ENCODE results near the gene POC1A.

The POC1A gene

DNA sequence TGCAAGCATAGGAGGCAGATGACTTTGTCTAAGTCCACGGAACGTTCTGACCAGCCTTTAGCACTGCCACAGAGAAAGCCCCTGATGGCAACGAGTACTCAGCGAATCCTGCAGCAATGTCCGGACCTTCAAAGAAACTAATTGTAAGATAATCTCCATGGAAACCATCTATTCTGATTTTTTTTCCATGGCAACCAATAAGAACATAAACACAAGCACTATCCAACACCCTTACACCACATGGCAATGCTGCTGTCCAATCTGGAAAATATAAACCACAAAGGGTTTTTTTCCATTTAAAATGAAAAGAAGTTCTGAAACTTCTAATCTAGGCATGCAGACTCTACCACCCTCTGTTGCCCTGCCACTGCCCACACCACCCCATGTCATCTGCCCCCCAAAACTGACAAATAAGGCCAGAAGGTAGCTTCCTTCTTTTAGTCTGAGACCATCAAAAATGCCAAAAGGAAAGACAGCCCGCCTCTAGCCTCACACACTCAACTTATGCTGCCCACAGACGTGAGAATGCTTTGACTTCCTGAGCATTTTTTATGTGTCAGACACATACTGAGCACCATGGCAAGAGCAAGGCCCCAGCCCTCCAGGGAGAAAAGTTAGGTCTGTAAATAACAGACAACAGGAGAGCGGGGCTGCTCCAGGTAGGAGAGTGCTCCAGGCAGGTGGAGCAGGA lies 44.5 kb downstream of the POC1A start:
- in situ Hi-C loops (cut with MboI; ENCODE audit: low sequenced_read_pairs) = no loop called here

DNA sequence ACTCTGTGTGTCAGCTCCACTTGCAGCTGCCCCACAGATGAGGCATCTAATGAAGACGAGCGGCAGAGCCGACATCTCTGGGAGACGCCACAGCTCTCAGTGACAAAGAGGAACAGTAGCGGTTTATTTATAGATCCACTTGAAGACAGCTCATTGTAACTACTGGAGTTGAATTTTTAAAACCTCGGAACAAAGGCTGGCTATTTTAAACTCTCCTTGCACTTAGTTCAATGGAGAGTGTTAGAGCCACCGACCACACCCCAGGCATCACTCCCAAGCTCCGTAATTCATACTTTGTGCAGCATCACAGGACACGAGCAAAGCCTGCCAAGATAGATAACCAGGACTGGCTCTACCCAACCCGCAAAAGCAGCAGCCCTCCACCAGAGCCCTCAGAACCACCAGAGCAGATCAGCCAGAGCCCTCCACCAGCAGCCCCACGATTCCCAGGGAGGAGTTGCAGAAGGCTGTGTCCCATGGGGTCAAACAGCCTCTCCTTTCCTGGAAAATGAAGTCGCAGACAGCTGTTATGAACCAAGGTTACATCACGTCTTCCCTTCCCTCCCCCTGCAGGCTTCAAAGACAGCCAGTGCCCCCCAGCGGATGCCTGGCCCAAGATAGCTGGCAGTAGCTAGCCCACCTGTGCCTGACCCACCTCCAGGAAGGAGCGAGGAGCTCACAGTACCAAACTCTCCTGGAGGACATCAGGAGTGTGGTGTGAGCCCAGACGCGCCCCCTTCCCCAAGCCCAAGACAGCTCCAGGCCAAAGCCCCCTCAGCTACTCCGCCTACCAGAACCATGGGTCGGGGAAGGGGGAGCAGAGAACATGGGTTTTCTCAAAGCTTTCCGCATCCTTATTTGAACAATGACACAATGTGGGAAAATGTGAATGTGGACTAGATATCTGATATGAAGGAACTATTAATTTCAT lies 45.7 kb downstream of the POC1A start:
- in situ Hi-C loops (cut with MboI; ENCODE audit: low sequenced_read_pairs) = no loop called here

DNA sequence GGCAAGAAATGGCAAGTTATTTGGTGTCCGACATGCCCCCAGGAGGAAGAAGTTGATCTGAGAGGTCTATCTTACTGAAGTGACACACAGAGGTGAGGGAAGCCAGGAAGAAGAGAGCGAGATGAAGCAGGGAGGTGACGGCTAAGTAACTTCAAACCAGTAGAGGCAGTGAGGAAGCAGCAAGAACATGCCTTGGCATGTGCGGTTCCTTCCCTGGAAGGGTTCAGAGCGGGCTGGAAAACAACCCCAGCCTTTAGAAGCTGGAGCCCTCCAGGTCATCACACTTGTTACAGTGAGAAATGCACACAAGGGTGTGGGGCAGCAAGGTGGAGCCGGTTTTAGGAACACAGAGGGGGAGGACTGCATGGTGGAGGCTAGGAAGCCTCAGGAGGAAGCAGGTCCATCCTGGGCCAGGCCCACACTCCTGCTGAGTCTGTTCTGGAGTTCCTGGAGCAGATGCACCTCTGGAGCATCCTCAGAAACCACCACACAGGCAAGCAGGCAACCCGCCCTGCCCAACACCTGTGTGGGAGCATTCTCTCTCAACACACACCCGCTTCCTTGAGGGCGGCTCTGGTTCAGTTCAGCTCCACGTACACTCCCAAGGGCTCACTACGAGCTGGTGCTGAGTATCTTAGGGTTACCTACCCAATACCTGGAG lies 47.1 kb downstream of the POC1A start:
- in situ Hi-C loops (cut with MboI; ENCODE audit: low sequenced_read_pairs) = no loop called here

DNA sequence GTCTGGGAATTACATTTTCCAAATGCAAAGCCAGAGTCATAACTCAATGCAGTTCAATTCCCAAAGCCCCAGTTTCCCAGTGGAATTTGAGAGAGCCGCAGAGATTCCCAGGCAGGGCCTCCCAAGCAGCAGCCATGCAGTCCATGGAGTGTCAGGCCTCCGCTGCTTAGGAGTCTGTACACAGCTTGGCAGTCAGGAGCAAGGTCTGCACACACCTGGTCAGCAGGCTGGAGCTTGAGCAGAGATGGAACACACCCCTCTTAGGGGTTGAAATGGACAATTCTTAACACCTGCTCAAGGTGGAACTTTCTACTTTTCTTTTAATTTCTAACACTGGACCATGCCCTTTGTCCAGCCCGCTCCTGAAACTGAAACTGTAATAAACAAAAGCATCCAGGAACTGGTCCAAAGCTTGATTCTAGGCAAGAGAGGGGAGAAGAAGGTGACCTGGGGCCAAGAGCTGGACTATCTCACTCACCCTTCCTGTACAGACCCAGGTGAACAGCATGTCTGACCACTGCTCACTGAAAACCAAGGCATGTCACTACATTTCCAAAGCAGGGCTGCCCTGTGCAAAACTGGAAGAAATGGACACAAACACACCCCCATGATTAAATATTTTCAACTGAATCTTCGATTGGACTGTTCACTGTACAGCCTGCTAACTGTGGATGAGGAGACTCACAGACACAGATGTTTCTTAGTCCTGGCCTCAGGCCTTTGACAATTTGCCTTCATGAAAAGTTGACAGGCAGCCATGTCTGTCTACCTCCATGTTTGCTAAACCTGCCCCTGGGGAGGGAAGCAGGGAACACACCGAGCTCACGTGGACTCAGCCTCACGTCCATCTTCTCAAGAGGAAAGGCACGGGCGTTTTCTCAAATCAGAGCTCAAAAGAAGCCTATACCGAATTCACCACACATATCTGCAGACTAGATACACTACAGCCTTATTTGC lies 49.3 kb downstream of the POC1A start:
- in situ Hi-C loops (cut with MboI; ENCODE audit: low sequenced_read_pairs) = no loop called here

DNA sequence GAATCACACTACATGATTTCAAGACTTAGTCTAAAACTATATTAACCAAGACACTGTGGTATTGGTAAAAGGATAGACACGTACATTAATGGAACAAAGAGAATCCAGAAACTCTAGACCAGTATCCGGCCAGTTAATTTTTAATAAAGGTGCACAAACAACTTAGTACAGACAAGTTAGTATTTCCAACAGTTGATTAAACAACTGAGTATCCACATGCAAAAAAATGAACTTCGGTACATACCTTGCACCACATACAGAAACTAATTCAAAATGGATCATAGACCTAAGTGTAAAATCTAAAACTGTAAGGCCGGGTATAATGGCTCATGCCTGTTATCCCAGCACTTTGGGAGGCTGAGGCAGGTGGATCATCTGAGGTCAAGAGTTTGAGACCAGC lies 51.3 kb downstream of the POC1A start:
- in situ Hi-C loops (cut with MboI; ENCODE audit: low sequenced_read_pairs) = no loop called here

DNA sequence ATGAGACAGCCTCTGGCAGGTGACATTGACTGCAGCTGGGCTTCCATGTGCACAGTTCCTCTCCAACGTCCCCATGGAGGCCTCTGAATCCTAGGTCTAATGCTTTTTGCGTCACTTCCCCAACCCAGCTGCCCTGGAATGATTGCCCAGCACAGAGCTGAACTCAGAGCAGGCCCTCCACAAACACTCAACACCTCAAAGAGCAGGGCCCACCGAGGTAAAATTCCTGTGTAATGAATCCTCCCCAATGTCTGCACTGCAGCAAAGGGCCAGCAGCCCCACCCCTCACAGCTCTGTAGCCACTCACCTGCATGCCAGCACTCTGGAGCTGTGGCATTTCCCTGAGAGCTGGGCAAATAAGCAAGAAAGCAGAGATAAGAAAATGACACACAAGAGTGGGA lies 55.2 kb downstream of the POC1A start:
- in situ Hi-C loops (cut with MboI; ENCODE audit: low sequenced_read_pairs) = no loop called here

DNA sequence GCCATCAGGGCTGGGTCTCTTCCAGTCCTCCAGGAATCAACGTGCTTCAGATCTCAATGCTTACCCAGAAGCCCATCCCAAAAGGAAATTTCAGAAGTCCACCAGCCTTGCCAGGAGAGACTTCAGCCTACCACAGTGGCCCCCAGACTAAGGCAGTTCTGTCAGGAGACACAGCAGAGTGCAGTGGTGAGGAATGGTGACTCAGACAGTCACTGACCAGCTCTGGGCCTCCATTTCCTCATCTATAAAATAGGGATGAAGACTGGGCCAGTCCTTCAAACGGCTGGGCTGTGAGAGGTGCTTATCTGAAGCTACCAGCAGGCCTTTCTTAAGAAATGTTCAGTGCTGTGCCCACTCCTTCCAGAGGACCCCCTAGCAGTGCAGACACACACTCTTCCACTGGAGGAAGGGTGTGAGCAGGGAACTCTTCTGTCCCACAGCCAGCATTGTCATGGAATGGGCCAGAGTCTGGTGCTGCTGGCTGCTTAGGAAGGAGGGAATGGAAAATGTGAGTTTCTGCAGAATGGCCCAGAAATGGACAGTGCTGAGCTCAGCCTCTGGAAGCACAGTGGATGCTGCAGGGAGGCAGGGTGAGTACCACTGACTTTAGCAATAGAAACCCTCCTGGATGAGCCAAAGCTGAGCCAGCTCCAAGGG lies 56.2 kb downstream of the POC1A start:
- in situ Hi-C loops (cut with MboI; ENCODE audit: low sequenced_read_pairs) = no loop called here

DNA sequence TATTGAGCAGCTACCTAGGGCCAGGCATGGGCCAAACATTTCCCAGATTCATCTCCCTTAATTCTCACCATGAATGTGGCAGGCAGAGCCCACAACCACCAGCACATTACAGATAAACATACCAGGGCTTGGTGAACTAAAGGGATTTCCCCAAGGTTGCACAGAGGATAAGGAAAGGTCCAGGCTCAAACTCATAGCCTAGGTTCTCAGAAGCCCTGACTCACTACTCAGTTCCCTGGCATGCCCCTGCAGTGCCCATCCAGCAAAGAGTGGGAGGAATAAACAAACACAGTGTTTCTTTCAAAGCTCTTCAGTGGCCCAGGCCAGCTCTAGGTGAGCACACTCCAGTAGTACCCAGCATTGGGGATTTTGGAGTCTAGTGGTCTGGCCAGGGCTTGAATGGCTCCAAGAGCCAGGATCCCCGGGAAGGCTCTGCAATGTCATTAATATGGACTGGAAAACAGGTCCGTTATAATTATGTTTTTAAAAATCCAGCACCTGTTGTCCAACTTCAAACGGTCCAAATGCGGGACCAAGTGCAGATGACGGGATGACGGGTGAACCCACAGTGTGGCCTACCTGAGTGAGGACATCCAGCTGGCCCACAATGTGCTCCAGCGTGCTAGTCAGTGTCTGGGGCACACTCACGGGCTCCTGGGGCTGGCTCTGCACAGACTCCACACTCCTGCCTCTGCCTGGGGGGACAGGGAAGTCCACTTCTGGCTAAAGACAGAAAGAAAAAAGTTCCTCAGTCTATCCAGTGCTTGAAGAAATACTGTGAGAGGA lies 58.0 kb downstream of the POC1A start:
- in situ Hi-C loops (cut with MboI; ENCODE audit: low sequenced_read_pairs) = no loop called here

DNA sequence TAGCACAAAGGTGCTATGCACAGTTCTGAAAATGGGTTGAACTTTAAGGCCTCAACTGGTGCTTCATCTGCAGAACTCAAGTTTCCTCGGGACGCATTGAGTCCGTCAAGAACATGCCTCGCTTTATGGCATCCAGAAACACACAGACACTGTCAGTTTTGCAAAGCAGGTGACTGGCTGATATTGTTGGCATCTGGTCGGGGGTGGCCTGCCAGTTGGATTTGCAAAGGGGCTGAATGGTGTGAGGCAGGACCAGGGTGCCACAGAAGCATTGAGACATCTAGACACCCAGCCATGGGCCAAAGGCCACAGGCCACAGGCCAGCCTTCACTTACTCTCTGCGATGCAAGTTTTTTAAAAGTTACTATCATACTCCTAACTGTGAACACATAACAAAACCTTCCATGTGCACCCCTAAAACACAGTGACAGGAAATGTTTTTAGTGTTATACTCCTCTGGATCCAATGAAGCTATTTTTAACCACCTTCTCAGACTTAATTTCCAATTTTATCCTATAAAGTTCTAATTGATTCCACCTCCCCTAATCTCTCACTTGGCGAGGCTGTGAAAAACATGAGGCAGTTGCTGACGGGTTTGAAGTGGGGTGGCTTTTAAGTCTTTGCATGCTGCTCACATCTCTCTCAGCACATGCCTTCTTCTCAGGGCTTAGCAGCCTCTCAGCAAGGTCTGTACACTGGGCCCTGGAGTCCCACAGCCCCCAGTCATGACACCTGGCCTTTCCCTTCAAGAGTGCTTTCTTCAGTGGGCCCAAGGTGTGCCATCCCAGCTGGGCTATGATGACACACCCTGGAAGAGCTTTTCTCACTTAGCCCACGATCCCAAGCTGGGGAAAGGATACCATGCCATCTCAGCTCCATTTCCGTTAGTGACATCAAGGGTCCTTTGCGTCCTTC lies 59.4 kb downstream of the POC1A start:
- in situ Hi-C loops (cut with MboI; ENCODE audit: low sequenced_read_pairs) = no loop called here

DNA sequence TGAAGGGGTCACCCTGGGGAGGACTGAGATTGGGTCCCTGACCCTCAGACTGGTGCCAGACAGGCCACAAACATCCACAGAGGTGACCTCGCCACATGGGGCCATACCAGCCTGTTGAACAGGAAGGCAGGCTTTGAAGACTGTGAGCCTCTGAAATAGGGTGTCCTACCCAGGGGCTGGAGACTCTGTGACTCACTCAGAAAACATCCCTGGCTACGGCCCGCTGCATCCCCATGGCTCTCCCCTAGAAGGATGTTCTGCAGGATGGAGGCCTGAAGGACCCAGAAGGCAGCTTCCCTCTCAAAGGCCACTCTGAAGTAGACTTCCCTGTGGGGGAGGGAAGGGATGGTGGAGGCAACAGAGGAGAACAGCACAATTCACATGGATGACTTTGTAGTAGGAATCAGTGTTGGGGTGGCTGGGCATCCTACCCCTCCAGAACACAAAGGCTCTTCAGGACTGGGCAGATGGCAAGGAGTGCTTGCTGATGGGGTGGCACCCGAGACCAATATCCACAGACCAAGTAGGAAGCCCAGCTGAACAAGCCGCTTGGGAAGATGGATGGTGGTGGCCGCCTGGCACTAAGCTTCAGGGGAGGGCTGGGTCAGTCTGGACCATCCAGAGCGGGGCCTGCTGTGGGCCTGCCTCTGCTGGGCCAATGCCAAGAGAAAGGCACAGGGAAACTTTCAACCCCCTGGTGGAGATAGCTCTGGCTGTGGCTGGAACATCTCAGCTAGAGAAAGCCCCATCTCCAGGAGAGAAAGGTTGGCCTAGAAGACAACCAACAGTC lies 60.3 kb downstream of the POC1A start:
- in situ Hi-C loops (cut with MboI; ENCODE audit: low sequenced_read_pairs) = no loop called here

DNA sequence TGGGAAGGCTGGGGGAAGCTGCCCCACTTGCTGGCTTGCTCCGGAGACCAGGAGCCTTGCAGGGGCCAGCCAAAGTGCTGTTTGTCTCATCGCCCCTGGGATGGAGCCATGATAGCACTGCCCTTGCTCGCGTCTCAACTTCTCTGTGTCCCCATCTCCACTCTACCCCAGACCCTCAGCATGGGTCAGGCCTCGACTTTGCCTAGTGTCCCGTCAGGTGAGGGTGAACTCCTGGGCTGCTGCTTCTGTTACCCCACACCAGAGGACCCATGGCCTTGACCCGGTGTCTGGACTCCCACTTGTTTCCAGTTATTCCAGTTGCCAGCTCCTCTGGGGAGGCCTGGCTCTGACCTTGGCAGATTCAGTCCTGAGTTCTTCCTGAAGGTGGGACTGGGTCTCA lies 61.3 kb downstream of the POC1A start:
- in situ Hi-C loops (cut with MboI; ENCODE audit: low sequenced_read_pairs) = no loop called here

DNA sequence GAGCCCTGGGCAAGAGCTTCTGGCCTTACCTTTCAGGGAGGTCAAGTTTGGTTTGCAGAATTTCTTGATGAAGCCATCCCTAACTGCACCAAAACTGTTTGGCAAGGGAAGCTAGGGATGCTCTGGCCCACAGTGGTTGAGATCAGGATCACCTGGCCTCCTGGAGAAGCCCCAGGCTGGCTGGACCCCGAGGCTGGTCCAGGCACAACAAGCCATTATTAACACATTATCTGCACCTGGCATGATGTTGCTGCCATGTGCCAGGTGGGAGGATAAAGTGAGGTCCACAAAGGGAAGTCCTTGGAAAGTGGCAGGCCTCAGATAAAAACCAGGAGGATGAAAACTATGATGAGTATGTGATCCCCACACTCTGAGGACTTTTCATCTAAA lies 62.0 kb downstream of the POC1A start:
- in situ Hi-C loops (cut with MboI; ENCODE audit: low sequenced_read_pairs) = no loop called here

DNA sequence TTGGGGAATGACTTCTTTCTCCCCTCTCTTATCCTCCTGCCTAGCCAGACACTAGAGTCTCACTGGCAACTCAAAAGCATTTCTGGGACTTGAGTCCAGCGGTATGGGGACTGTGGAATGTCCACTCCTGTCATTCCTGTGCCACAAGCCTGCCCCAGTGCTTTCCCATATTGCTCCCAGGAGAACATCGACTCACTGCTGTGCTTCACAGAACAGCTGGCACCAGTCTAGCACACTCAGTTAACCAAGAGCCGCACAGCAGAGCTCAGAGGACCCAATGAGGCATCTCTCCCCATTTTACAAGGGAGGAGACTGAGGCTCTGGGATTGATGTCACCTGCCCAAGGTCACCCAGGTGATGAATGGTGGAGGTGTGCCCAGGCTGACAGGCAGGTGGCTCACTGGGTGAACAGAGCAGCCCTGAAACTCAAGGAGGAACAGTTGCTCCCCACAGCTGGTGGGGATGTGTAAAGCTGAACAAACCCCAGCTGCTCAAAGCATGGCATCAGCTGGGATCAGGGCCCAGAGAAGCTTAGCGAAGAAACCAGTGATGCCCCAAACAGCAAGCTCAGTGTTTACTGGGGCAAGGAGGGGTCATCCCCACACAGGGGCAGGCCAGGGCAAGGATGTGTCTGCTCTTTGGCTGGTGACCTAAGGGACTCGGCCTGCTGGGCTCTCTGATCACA lies 62.5 kb downstream of the POC1A start:
- in situ Hi-C loops (cut with MboI; ENCODE audit: low sequenced_read_pairs) = no loop called here

DNA sequence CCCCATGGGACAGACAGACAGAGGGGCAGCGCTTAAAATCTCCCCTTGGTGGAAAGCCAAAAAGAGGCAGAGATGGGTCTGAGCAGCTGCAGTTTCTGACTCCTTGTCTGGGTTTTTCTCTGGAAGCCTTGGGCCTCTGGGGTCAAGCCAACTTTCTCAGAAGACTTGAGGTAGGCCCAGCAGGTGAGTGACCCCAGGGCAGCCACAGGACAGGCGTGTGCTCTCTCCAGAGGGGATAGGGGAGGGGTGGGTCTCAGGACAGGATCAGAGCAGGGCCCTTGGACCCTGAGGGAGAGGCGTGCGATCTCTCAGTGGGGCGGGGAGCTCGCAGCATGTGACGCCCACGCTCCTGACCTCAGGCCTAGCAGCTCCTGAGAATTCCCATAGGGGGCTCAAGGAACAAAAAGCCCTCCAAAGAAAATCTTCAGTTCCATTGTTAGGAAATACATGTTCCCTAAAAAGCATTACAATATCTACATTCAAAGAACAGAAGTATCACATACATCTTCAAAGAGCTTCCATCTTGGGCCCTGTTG lies 63.2 kb downstream of the POC1A start:
- in situ Hi-C loops (cut with MboI; ENCODE audit: low sequenced_read_pairs) = no loop called here

DNA sequence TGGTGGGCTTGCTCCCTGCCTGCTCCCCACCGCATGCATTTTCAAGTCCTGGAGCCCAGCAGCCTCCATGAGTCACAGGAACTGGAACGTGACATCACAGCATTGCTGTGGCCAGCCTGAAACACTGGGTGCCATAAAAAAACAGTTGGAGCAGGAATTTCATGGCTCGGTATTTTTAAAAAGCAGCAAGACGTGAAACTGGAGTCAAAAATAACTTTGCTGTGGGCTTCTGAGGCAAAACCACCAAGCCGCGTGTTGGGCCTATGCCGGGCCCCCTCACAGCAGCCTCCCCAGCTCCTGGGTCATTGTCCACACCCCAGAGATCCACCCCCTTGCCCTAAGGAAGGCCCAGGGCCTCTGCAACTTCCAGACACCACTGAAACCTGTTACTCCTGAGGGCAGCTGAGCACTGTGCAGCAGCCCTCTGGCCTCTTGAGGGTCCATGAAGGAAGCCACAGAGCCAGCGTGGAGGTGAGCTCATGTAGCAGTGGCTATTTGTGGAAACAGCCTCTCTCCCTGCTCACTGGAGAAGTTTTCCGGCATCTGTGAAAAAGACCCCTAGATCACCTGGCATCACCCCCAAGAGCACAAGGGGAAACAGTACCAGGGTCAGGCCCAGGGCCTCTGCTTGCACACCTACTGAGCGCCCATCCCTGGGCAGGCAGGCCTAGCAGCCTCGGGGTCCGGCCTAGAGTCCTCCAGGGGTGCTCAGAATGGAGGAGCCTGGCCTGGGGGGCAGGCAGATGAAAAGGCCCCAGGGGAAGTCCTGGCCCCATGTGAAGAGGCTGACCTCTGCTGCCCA lies 63.9 kb downstream of the POC1A start:
- in situ Hi-C loops (cut with MboI; ENCODE audit: low sequenced_read_pairs) = no loop called here

DNA sequence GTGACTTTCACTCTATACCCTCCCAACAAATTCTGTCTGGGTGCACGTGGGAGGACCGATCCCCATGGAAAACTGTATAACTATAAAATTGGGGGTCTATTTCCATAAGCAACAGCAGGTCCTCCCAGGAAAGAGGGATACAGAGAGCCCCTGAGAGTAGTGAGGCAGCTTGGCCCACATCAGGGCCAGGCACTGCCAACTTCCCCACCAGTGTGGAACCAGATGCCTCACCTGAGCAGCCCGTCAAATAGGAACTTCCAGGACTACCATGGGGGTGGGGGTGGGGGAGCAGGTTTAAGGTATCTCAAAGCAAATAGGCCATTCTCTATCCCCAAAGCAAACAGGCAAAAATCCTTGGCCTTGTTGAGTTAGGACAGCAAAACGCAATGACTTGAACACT lies 64.5 kb downstream of the POC1A start:
- in situ Hi-C loops (cut with MboI; ENCODE audit: low sequenced_read_pairs) = no loop called here

Measured in HL-60/S4 treated with retinoic acid at 250 ng/mL for 4 days and 3 days (cell line).